Measurements from ENCODE around the gene LSP1.

GRCh38 chr11:1817511-1817910 is 35.4 kb upstream of the LSP1 start:
- TF ChIP-seq MYC (IDR thresholded peaks at IDR 0.05; ENCODE audit: low read depth, low read length), result no peak
- TF ChIP-seq, protein P1, sequence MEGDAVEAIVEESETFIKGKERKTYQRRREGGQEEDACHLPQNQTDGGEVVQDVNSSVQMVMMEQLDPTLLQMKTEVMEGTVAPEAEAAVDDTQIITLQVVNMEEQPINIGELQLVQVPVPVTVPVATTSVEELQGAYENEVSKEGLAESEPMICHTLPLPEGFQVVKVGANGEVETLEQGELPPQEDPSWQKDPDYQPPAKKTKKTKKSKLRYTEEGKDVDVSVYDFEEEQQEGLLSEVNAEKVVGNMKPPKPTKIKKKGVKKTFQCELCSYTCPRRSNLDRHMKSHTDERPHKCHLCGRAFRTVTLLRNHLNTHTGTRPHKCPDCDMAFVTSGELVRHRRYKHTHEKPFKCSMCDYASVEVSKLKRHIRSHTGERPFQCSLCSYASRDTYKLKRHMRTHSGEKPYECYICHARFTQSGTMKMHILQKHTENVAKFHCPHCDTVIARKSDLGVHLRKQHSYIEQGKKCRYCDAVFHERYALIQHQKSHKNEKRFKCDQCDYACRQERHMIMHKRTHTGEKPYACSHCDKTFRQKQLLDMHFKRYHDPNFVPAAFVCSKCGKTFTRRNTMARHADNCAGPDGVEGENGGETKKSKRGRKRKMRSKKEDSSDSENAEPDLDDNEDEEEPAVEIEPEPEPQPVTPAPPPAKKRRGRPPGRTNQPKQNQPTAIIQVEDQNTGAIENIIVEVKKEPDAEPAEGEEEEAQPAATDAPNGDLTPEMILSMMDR (IDR thresholded peaks at IDR 0.05; ENCODE audit: low read depth, low read length), result no peak
- TF ChIP-seq POLR2A (IDR thresholded peaks at IDR 0.05; ENCODE audit: extremely low read depth, insufficient read length), result no peak
- TF ChIP-seq, protein P2, sequence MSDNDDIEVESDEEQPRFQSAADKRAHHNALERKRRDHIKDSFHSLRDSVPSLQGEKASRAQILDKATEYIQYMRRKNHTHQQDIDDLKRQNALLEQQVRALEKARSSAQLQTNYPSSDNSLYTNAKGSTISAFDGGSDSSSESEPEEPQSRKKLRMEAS (IDR thresholded peaks at IDR 0.05; ENCODE audit: low read depth, low read length), result no peak

Data from NB4 (cell line).